GM18502 (cell line): ENCODE results near the gene ACTR10.
"Not testable (repeated sequence)": the region's sequence is repeated elsewhere in the genome, so short reads cannot be mapped to it uniquely, and the experiment has no call there.

Experiments used
- ATAC-seq: cut with Tn5 transposase; IDR thresholded peaks from one replicate; pipeline ENCODE4 v1.9.1; 2021; ENCODE audit warnings: mild to moderate bottlenecking; ENCODE audit not compliant: unreplicated experiment, poor library complexity

ACTR10 gene

DNA sequence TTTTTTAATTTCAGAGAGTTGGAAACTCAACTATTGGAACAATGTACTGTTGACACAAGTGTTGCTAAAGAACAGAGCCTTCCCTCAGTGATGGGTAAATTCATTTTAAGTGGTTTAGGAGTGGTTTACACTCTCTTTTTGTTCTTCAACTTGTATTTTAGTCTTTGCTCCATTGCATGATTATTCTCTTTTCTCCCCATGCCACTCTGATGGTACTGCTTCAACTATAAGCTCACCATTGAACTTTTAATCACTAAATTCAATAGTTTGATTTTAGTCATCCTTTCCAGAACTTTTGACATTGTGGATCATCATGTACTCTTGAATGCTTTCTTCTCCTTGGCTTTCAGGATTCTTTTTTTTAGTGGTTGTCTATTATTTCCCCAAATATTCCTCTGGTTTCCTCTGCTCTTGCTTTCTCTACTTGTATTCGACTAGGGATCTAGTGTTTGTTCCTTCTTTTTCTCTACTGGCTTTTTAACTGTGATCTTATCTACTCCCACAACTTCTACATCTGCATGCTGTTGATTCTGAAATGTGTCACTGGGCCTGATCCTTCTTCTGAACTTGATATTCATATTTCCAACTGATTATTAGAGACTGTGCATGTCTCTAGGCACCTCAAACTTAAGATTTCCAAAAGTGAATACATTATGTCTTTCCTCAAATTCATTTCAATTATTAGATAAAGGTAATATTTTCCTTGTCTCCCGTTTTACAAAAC is 15.4 kb downstream of the ACTR10 start:
- ATAC-seq, result no peak

DNA sequence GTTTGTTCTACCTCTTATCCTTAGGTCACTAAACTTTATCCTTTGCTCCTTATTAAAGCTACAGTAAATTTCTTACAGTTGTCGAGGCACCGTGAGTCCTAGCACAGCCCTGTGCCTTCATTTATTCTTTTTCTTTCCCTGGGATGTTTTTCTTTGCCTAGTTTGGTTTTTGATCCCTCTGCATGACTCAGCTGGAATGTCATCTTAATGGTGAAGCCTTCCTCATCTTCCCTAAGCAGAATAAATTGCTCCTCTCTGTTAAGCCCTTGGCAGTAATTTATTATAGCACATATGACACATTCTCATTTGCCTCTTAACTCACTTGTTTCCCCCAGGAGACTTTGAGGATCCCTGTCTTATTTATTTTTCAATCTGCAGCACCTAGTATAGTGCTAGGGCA is 16.6 kb downstream of the ACTR10 start:
- no peak for ATAC-seq

DNA sequence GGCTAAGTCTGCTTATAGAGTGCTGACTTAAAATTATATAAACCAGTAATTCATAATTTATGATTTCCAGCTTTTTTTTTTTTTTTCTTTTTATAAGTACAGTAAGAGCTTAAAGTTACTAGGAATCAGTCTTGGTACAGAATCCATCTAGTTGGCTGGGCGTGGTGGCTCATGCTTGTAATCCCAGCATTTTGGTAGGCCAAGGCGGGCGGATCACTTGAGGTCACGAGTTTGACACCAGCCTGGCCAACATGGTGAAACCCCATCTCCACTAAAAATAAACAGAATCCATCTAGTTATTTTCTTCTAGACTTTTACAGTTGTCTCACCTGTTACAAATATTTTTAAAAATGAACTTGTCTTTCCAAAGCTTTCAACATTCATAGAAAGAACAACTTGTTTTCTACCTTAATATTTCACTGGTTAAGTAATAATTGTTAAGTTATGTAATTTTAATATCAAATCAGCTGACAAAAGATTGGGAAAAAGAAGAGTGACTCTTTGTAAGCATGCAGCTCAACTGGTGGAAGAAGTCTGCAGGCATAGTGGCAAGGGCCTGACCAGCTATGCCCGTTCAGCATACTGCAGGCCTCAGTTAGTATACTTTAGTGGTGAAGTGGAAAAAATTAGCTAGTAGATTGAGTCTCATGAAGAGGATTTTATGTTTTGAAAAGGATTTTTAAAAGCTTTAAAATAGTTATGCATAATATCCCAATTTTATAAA is 27.3 kb downstream of the ACTR10 start:
- no peak for ATAC-seq

DNA sequence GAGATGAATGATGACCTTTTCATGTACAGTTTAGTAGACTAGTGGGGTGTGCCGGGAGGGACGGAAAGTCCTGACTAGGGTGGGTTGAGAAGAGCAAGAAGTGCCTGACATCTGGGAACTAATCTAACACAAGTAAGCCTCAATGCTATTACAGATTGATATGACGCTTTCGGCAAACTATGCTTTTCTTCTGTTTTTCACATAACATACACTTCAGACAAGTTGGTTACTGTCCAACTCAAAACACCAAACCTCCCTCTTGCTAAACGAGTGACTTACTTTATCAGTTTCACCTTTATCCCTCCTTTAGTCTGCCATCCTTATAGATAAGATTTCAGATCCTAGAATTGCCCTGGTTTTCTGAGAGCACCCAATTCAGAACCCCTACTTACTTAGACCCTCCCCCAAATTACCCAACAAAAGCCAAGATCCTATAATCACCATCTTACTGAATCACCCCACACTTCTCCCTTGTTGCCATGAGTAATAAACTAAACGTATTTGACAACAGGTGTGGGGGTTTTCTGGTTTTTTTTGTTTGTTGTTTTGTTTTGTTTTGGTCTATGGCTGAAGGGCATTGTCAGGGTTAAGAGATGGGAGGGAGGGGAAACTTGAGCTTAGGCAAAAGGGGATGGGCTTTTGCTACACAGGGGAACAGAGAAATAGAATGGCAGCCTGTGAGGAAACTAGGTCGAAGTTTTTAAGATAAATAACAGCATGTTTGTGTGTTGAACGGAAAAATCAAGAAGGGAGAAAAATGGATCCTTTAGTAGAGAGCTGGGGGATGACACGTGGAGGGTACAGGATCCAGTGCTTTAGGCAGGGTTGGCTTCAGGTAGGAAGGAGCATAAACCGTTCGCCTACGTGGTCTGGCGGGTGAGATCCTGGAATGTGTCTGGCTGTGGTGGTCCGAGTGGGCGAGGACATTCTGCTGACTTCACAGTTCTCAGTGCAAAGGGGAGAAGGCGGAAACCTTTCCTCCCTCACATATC is 38.6 kb downstream of the ACTR10 start:
- peak; percentile 21 for ATAC-seq

DNA sequence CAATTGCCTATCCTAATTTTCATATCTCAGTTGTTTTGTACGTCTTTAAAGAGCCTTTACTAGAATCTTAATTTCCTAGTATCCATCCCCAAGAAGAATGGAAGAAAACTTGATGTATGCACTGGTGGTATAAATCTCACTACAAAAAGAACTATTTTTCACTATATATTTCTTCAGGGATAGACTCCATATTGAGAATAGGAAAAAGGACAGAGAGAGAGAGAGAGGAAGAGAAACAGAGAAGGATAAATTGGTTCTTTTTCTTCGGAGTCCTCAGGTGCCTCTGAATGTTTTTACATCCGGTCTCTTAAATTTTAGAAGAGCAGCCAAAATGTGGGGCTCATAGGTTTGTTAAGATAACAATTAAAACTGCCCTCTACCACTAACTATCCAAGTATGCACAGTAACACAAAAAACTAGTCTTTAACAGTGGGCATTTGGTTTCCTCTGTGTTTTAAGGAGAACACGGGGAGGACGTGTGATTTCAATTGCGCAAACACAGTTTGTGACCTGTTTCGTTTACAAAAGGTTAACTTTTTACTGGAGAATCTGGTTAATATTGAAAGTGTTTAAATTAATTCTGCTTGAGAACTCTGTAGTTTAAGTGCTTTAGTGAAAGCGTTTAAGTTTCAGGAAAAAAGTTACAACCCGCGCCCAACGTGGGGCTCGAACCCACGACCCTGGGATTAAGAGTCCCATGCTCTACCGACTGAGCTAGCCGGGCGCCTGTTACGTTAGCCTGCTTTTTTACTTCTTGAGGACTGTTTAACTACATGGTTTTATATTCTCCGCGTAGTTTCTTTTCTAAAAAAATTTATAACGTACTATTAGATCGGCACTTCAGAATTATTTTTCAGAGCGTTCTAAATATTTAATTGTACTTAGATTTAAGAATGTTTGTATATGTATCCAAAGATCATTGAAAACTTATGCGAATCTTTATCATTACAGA is 39.6 kb downstream of the ACTR10 start:
- ATAC-seq, result peak; percentile 27

DNA sequence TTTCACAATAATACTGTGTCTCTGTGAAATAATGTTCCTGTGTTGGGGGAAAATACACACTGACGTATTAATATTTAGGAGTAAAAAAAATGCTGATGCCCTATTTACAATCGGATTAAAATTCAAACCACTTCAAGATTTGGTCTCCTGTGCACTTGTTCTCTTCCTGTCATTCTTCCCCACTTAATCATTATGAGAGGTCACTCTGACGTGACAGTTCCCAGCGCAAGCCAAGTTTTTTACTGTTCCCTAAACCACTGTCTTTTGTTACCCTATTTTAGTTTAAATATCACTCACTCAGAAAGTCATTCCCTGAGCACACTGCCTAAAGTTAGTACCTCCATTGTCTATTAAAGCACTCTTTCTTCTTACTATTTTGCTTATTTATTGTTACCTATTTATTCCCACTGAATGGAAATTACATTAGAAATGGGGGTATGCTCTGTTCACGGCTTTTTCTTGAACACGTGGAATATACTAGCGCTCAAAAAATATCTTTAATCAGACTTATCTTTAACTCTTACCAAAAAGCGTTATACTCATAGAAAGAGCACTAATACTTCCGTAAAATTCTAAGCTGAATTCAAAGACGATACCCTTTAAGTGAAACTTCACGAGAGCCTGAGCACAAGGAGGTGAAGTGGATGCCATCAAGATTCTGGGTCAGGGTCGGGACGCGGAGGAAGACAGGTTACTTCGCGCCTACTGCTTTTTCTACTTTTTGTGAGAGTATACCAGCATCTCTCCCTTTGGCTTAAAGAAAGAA is 44.0 kb downstream of the ACTR10 start:
- ATAC-seq, result peak; percentile 47

DNA sequence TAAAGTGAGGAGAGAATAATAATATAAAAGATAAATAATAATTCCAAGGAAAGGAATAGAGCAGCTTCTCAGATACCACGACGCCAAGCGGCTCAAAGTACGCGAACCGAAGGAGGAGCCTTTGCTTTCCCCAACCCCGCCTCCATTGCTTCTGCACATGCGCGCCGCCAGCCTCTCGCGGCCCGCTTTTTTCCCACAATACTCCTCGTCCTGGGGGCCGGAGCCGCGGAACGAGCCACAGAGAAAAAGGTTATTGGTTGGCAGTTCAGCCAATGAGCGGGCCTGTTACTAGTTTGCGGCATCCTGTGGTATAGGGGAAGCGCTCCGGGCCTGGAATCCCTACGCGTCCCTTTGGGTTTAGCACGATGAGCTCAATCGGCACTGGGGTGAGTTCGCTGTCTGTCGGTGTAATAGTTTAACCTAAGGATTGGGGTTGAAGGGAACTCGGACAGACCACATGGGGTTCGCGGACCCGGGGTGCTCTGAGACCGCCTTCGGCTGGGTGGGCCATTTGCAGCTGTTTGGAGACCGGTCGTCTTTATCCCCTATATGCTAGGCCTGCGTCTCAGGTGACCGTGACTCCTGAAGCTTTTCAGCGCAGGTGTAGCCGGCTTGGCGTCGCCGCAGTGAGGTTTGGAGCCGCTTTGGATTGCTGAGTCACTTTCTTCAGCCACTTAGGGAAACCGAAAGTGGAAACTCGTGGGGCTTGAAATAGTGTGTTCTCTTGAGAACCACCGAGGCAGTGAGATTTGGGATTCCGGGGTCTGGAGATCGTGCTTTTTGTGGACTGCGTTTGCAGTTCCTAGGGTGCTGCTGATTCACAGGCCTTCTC is 44.8 kb downstream of the ACTR10 start, which contains the start of gene PSMA3:
Gene PSMA3 (plus strand): TSS at position 288 of the 832 bp plus-strand sequence. CDS start 78 bp downstream, at position 366.
- ATAC-seq, result peak; percentile 90

DNA sequence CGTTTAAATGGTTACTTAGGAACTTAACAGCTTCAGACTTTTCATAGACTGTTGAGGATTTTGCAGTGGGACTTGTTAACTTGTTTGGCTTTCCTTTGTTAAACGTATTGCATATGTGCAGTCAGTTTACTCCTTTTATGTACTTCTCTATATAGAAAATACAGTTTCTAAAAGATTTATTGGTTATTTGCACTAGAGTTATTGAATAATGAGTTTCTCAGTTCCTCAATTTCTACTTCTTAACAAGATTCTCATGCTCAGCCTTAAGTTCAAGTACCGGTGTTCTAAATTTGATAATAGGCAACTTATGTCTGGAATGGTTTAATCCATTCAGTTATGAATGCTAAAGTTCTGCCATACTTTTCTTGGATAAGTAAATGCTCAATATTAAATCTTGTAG is 45.6 kb downstream of the ACTR10 start:
- ATAC-seq, result no peak

DNA sequence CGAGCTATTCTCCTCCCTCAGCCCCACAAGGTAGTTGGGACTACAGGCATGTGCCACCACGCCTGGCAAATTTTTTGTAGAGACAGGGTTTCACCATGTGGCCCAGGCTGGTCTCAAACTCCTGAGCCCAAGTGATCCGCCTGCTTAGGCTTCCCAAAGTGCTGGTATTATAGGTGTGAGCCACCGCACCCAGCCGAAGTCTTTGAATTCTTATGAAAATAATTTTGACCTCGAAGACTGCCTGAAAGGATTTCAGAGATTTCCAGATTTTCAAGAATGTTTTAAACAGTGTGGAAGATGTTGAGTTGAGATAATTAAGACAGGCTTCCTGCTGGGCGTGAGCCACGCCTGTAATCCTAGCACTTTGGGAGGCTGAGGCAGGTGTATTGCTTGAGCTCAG is 49.7 kb downstream of the ACTR10 start:
- ATAC-seq, result no peak

DNA sequence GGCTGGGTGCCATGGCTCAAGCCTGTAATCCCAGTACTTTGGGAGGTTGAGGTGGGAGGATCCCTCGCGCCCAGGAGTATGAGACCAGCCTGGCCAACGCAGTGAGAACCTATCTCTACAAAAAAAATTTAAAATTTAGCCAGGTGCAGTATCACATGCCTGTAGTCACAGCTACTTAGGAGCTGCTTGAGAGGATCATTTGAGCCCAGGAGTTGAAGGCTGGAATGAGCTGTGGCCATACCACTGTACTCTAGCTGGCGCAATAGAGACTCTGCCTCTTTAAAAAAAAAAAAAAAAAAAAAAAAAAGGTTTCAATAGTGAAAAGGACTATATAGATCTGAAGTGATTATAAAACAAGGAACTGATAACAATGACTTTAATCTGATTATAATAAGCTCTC is 58.2 kb downstream of the ACTR10 start:
- ATAC-seq, result no peak

DNA sequence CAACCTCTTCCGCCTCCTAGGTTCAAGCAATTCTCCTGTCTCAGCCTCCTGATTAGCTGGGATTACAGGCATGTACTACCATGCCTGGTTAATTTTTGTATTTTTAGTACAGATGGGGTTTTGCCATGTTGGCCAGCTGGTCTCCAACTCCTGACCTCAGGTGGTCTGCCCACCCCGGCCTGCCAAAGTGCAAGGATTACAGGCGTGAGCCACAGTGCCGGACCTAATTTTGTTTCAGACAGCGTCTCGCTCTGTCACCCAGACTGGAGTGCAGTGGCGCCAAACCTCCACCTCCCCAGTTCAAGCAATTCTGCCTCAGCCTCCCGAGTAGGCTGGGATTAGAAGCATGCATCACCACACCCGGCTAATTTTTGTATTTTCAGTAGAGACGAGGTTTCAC is 62.1 kb downstream of the ACTR10 start:
- ATAC-seq, result not testable (repeated sequence)

DNA sequence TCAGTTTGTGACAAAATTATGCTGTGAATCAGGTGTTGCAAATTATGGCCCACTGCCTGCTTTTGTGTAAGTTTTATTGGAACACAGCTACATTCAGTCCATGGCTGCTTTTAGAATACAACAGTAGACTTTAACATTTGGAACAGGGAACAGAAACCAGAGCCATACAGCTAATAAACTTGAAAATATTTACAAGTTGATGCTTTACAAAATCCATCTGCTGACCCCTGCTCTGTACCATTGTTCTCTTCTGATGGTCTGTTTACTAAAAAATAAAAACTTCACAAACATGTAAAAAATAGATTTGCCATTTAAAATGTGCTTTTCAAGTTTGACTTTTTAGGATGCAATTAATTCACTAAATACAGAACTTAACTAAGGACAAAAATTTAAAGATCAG is 65.5 kb downstream of the ACTR10 start:
- no peak for ATAC-seq

DNA sequence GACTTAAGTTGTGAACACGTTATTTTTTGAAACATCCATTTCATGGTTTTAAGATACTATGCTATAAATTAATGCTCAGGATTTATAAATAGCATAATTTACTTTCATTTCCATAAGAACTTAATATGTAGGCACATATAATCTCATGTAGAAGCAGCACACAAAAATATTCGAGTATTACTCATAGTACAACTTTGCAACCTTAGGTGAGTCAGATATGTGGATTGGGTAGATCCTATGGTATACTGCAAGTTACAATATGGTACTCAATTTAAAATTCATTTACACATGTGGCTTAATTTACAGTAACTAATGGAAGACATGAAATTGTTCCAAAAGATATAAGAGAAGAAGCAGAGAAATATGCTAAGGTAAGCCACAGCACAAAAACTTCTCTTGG is 70.7 kb downstream of the ACTR10 start:
- no peak for ATAC-seq

DNA sequence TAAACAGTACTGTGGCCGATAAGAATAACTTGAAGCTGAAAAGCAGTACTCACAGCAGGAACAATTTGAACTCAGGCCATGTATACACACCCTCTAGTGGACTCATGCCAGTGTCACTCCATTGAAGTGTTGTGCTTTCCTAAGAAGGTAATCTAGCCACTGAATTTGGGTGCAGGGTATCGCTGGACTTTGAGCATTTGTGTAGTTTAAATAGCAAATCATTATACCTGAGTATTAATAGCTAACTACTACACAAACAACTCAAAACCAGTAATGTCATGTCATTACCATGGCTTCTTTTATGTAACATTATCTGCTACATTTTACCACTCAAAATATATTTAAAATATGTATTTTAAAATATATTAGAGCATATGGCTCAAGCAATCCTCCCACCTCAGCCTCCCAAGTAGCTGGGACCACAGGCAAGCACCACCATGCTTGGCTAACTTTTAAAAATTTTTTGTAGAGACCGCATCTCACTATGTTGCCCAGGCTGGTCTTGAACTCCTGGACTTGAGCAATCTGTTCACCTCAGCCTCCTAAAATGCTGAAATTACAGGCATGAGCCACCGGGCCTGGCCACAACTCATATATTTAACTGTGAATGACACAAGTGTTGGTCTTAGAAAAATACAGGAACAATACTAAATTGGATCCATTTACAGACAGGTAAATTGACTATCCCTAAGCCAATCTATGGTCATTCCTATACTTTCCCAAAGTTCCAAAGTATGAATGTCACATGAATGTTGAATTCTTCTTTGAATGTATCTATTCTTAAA is 72.8 kb downstream of the ACTR10 start:
- ATAC-seq, result no peak

DNA sequence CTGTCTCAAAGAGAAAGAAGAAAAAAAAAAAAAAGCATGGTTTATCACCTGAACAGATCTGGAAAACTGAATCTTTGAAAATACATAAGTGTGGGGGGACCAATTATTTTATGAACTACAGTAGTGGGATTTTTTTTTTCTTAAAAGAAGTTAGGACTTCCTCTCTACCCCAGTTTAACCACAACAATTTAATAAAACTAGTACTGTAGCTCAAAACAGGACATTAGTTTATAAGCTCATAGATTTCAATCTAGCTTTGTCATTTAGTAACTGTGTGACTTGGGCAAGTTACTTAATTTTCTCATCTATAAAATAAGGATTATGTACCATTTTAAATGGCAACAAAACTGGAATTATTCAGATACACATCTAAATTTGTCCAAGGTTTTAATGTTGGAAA is 74.9 kb downstream of the ACTR10 start:
- no peak for ATAC-seq

DNA sequence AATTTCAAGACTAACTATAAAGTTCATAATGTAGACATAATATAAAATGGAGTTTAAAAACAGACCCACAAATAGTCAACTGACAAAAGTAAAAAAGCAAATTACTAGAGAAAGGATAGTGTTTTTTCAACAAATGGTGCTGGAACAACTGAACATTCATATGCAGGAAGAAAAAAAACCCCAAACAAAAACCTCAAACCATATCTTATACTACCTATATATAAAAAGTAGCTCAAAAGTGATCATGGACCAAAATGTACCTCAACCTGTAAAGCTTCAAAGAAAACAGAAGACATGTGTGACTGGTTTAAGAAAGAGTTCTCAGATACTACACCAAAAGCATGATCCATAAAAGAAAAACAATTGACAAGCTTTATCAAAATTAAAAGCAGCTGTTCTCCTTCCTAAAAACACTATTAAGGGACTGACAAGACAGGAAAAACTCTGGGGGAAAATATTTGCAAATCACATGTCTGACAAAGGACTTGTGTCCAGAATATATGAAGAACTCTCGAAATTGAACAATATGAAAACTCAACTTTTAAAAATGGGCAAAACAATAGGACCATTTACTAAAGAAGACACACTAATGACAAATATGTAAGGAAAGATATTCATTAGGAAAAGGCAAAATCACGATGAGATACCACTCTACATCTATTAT is 75.7 kb downstream of the ACTR10 start:
- no peak for ATAC-seq

DNA sequence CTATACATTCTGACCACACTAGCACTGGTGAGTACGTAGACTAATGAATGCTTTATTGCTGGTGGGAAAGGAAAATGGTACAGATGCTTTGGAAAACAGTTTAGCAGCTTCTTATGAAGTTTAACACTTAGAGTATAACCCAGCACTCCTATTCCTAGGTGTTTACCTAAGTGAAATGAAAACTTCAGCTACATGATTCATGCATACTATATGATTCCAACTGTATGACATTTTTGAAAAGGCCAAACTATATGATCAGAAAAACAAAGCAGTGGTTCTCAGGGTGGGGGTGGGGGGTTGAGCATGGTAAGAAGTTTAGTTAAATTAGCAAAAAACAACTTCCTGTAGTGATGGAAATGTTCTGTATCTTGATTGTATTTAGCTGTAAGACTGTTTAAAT is 76.3 kb downstream of the ACTR10 start:
- no peak for ATAC-seq
